PC-9 (cell line): ENCODE results near the gene HIGD1A. TPM values are rescaled to one million over a fixed set of nuclear protein-coding genes. Genes with fewer than 3 reads are reported as not detected.

Source experiments
- BruUV-seq: library from RNA; stranded (reverse); fragments of 400-500 nt; replicated peaks from 2 replicates; lab custom pipeline; 2021; lab: Mats Ljungman, UMichigan
- CTCF ChIA-PET: fragments of 300-600 bp; sonication (Branson Sonifier 250); formaldehyde crosslinking; loops from one replicate; lab custom pipeline; 2022; ENCODE audit warnings: antibody characterized with exemption; lab: Charles Lee
- POLR2A ChIA-PET: fragments of 300-600 bp; sonication (Branson Sonifier 250); formaldehyde crosslinking; loops from one replicate; lab custom pipeline; 2022; ENCODE audit warnings: antibody characterized with exemption; ENCODE audit not compliant: unreplicated experiment; lab: Charles Lee
- DNase-seq, 2 experiments: peaks; one replicate each; pipeline versions ENCODE4 v3.0.0 to v3.0.0-alpha.2; 2015 to 2022; ENCODE audit warnings: mixed read lengths in 1 of 2
- H2AFZ ChIP-seq: fragments of 200-600 bp; sonication (generic); 2 replicates; pipeline ENCODE4 v1.8.1; 2017; ENCODE audit warnings: antibody characterized with exemption
- H3F3A ChIP-seq: fragments of 200-600 bp; sonication (generic); 2 replicates; pipeline ENCODE4 v1.8.1; 2017; ENCODE audit warnings: antibody characterized with exemption, mild to moderate bottlenecking, low read depth; ENCODE audit not compliant: insufficient read depth
- H3K27ac ChIP-seq: fragments of 200-600 bp; sonication (generic); 2 replicates; pipeline ENCODE4 v1.6.1; 2016; ENCODE audit warnings: mixed run types
- H3K27me3 ChIP-seq: fragments of 200-600 bp; sonication (generic); 2 replicates; pipeline ENCODE4 v1.6.1; 2016; ENCODE audit warnings: low read depth, mixed run types; ENCODE audit not compliant: insufficient read depth
- H3K36me3 ChIP-seq: fragments of 200-600 bp; sonication (generic); 2 replicates; pipeline ENCODE4 v1.6.1; 2016; ENCODE audit warnings: low read depth, mixed run types
- H3K4me1 ChIP-seq: fragments of 200-600 bp; sonication (generic); replicated peaks from 2 replicates; pipeline ENCODE4 v1.6.1; 2016; ENCODE audit warnings: mixed run types; ENCODE audit not compliant: insufficient read depth
- H3K4me2 ChIP-seq: fragments of 200-600 bp; sonication (generic); 2 replicates; pipeline ENCODE4 v1.6.1; 2017; ENCODE audit warnings: mixed run types
- H3K4me3 ChIP-seq: fragments of 200-600 bp; sonication (generic); 2 replicates; pipeline ENCODE4 v1.6.1; 2016; ENCODE audit warnings: mixed run types
- H3K79me2 ChIP-seq: fragments of 200-600 bp; sonication (generic); 2 replicates; pipeline ENCODE4 v1.6.1; 2017; ENCODE audit warnings: low read depth, mixed run types
- H3K9me2 ChIP-seq: fragments of 200-600 bp; sonication (generic); 2 replicates; pipeline ENCODE4 v1.8.1; 2017; ENCODE audit warnings: mild to moderate bottlenecking; ENCODE audit not compliant: insufficient read depth
- H3K9me3 ChIP-seq: fragments of 200-600 bp; sonication (generic); 2 replicates; pipeline ENCODE4 v1.8.1; 2016; ENCODE audit warnings: low read depth; ENCODE audit not compliant: insufficient read depth
- H4K20me1 ChIP-seq: fragments of 200-600 bp; sonication (generic); 2 replicates; pipeline ENCODE4 v1.8.1; 2017; ENCODE audit not compliant: insufficient read depth
- EZH2 ChIP-seq: fragments of 200-600 bp; sonication (generic); IDR thresholded peaks from 2 replicates; pipeline ENCODE4 v1.8.0; 2017; ENCODE audit warnings: antibody characterized with exemption, low read depth
- intact Hi-C: fragments of 100-400 bp; cut with micrococcal nuclease; formaldehyde crosslinking; loops from one replicate; pipeline ENCODE4 v1.10.0; 2022; ENCODE audit not compliant: unreplicated experiment
- total RNA-seq: library from RNA; stranded (reverse); gene quantifications from 2 replicates; pipeline ENCODE4 v1.2.3, GENCODE V29; 2021
- TF ChIP-seq, protein P1 (sequence below): fragments of 200-600 bp; sonication (generic); conservative IDR thresholded peaks from 2 replicates; pipeline ENCODE4 v1.6.1; 2017; ENCODE audit warnings: mixed run types, antibody characterized with exemption, mild to moderate bottlenecking, moderate library complexity

The HIGD1A gene
- total RNA-seq, 1 experiment from 2014 or later, result 69.7 TPM

GRCh38 chr3:42742259-42742658 lies 62.0 kb downstream of the HIGD1A start:
- TF ChIP-seq EZH2, result no peak
- TF ChIP-seq, protein P1, sequence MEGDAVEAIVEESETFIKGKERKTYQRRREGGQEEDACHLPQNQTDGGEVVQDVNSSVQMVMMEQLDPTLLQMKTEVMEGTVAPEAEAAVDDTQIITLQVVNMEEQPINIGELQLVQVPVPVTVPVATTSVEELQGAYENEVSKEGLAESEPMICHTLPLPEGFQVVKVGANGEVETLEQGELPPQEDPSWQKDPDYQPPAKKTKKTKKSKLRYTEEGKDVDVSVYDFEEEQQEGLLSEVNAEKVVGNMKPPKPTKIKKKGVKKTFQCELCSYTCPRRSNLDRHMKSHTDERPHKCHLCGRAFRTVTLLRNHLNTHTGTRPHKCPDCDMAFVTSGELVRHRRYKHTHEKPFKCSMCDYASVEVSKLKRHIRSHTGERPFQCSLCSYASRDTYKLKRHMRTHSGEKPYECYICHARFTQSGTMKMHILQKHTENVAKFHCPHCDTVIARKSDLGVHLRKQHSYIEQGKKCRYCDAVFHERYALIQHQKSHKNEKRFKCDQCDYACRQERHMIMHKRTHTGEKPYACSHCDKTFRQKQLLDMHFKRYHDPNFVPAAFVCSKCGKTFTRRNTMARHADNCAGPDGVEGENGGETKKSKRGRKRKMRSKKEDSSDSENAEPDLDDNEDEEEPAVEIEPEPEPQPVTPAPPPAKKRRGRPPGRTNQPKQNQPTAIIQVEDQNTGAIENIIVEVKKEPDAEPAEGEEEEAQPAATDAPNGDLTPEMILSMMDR, result no peak
- intact Hi-C loops, result loop anchor here (5.0 kb wide), 1 partner anchor 185 kb away; no protein-coding TSS in a partner anchor

DNA sequence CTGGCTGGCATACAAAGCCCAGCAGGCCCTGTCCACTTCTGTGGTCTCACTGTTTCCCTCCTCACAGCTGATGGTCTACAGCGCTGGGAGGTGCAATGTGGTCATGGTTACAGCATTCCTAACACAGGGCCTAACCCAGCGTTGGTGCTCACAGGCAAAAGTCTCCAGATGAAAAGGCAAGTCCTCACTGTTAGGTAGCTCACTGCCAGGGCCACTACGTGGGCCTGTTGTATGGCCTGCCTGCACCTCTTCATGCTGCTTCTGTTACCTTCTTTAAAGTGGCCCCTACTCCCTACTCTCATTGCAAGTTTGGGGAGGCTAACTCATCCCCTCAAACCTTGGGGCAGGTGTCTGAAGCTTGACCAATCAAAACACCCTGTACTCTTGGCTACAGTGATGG lies 62.5 kb downstream of the HIGD1A start:
- BruUV-seq, result no TSS peak
- TF ChIP-seq EZH2, result no peak
- TF ChIP-seq, protein P1, result no peak
- H3K79me2 ChIP-seq, result no peaks in the 10 kb centered on the region
- no peaks in the 10 kb centered on the region for H4K20me1 ChIP-seq
- H3F3A ChIP-seq, result 0 out of 2 replicates have a peak, but pooled peaks cover 3% of the 10 kb centered on the region
- H3K36me3 ChIP-seq, result no peaks in the 10 kb centered on the region
- H3K9me3 ChIP-seq, result no peaks in the 10 kb centered on the region
- CTCF ChIA-PET, result no interaction called here
- intact Hi-C loops, result loop anchor here (5.0 kb wide), 1 partner anchor 184 kb away; no protein-coding TSS in a partner anchor
- H3K27ac ChIP-seq, result no peak overlapping the region
- no peaks in the 10 kb centered on the region for H3K9me2 ChIP-seq
- no peak overlapping the region for H3K4me2 ChIP-seq
- H3K4me3 ChIP-seq, result no peak overlapping the region
- 0 out of 2 replicates have a peak, but pooled peaks cover 12% of the 10 kb centered on the region for H3K4me1 ChIP-seq
- no peak for DNase-seq
- no peaks in the 10 kb centered on the region for H3K27me3 ChIP-seq
- H2AFZ ChIP-seq, result no peak overlapping the region
- POLR2A ChIA-PET, result no interaction called here

More at GRCh38 chr3:42742259-42742658, 62.0 kb downstream of the HIGD1A start:
- Histone ChIP-seq H3K27me3 (no peaks in the 10 kb centered on the region), H3F3A (0 out of 2 replicates have a peak, but pooled peaks cover 3% of the 10 kb centered on the region), H3K9me2 (no peaks in the 10 kb centered on the region), H3K36me3 (no peaks in the 10 kb centered on the region), H3K4me3 (no peak overlapping the region), H2AFZ (no peak overlapping the region), H3K4me1 (0 out of 2 replicates have a peak, but pooled peaks cover 12% of the 10 kb centered on the region), H3K27ac (no peak overlapping the region), H3K4me2 (no peak overlapping the region), H3K79me2 (no peaks in the 10 kb centered on the region), H4K20me1 (no peaks in the 10 kb centered on the region), H3K9me3 (no peaks in the 10 kb centered on the region)
- POLR2A ChIA-PET, result no interaction called here
- CTCF ChIA-PET, result no interaction called here
- no TSS peak for BruUV-seq
- no peak for DNase-seq

DNA sequence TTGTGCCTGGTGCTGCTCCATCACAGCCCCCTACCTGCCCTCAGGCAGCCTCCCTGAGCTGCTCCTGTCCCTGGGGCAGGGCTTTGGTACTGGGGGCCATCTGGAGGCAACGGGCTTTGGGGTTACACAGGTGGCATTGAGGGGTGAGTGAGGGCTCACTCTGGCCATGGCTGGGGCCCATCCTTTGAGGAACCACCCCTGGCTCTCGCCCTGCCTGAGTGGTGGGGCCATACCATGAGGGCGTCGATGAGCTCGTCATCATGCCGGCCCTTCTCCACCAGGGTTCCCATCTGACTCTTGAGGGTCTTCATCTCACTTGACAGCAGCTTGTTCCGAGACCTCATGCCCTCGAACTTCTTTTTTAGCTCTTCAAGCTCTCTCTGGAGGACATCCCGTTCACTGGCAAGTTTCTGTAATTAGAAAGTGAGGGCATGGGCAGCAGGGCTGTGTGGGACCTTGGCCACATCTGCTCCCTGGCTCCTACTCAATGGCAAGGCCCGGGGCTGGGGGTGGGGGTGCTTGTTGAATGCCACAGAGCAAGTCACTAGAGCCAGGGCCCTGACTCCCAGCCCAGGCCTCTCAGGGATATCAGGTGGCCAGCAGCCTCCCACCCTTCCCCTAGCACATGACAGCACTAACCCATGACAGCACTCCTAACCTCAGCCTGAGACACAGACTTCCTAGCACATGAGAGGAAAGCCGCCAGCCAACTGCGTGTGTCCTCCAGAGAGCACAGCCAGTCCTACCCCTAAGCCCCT lies 64.7 kb downstream of the HIGD1A start:
- no peaks in the 10 kb centered on the region for H3K36me3 ChIP-seq
- no peak overlapping the region for H3K4me3 ChIP-seq
- no peaks in the 10 kb centered on the region for H3K79me2 ChIP-seq
- H4K20me1 ChIP-seq, result no peaks in the 10 kb centered on the region
- intact Hi-C loops, result loop anchor here (5.0 kb wide), 1 partner anchor 182 kb away; no protein-coding TSS in a partner anchor
- ChIA-PET POLR2A (no interaction called here), CTCF (no interaction called here)
- no peak overlapping the region for H2AFZ ChIP-seq
- no TSS peak for BruUV-seq
- no peaks in the 10 kb centered on the region for H3K4me1 ChIP-seq
- H3K4me2 ChIP-seq, result no peak overlapping the region
- 0 out of 2 replicates have a peak, but pooled peaks cover 6% of the 10 kb centered on the region for H3K27me3 ChIP-seq
- TF ChIP-seq, protein P1, result no peak
- TF ChIP-seq EZH2, result no peak
- 0 out of 2 replicates have a peak, but pooled peaks cover 3% of the 10 kb centered on the region for H3F3A ChIP-seq
- H3K27ac ChIP-seq, result no peak overlapping the region
- no peak for DNase-seq
- H3K9me3 ChIP-seq, result no peaks in the 10 kb centered on the region
- no peaks in the 10 kb centered on the region for H3K9me2 ChIP-seq
